NCI-H187 (cell line): ENCODE measurements around the gene SMIM36.
"Not testable (repeated sequence)": the region's sequence is repeated elsewhere in the genome, so short reads cannot be mapped to it uniquely, and the experiment has no call there.

Source experiments
- DNase-seq, 2 experiments: peaks; one replicate each; lab custom pipeline; 2025; lab: John Stamatoyannopoulos, UW

SMIM36 gene

DNA sequence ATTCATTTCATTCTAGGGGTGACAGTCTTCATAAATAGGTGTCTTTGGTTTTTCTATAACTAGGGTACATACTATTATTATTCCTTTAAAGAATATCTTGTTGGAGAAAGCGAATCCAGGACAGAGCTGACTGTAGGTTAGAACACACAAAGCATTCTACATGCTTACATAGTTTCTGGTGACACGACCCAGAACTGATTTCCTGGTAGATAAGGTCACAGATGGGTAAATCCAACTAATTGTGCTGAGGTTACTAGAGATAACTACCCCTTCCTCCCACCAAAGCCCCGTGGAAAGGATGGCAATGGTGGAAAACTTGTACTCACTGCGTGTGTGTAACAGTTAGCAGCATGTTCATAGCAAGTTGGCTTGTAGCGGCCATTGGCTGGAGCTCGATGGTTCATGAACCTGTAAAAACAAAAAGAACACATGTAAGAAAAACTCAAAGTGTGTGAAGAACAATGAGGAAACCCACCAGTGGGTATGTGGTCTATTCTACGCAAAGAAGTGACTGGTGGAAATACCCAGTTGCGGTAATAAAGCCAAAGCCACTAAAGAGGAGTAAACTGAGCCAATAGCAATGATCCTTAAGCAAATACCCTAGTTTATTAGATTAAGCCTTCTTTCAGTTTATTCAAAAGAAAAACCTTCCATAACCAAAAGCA, 97.3 kb downstream of the SMIM36 start:
- DNase-seq = no peak

DNA sequence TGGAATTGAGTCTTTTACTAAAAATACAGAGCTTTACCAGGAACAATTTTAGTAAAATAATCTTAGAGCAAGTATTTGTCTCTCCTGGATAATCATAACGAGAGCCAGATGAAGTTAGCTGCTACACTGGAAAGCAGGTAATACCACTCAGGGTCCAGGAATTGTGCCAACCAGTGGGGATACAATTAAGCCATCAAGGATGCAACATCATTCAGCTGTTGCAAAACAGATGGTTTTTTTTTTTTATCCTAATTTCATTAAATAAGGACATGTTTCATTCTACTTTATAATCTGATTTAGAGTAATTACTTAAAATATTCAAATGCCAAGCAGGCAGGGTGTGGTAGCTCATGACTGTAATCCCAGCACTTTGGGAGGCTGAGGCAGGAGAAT, 99.8 kb downstream of the SMIM36 start:
- DNase-seq = no peak

DNA sequence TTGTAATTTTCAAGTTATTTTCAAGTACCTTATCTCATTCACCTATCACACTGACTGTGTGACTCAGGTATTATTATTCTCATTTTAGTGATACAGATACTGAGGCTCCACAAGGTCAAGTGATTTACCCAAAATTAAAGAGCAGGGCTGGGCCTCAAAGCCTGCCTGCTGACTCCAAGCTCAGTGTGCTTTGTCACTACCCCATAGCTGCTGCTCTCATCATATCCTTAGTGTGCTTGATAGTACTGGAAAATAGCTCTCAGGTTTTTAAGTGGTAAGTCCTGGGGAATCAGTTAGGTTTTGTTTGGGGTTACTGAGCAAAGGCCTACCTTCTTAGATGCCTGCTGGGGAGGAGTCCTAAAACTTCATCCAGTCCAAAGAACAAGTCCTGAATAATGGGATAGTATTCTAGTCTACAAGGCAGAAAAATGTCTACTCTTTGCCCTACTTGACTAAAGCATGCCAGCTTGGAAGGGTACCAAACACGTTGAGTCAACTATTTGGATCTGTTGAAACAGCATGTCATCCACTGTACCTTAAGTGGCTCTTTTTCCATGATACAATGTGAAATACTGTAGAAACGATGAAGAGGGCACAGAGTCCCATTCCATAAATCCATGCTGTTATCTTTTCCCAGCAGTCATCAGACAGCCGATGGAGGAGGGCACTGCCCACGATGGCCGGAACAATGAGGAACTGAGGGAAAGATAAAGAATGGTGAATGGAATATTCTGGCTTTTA, 100.4 kb downstream of the SMIM36 start:
- DNase-seq = no peak

DNA sequence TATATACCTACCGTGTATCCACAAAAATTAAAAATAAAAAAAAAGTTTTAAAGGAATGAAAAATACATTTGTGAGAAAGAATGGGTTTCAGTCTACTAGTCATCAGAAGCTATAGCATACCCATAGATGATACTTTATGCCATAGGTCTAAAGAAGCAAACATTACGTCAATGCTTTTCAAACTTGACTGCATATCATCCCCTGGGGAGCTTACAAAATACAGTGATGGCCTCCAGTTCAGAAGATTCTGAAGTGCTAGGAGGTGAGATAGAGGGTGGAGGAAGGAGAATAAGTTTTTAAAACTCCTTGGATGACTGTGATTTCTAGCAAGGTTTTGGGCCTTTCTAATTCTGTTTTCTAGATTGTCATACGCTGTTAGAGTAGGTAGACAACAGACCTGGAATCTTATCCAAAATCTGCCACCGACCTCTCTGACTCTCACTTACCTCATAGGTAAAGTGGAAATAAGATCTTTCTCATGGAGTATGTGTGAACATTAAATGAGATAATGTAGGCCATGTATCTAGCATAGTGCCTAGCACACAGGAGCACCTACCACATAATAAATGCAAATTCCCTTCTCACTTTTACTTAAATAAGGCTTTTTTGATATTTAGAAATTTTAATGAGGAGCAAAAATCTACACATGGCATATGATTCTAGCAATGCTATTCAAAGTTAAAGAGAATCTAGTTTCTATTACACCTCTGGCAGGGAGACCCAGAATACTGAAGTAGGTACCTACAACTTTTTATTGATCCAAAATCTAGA, 102.0 kb downstream of the SMIM36 start:
- no peak for DNase-seq

GRCh38 chr17:55407641-55408566, 103.3 kb downstream of the SMIM36 start:
- no peak for DNase-seq

DNA sequence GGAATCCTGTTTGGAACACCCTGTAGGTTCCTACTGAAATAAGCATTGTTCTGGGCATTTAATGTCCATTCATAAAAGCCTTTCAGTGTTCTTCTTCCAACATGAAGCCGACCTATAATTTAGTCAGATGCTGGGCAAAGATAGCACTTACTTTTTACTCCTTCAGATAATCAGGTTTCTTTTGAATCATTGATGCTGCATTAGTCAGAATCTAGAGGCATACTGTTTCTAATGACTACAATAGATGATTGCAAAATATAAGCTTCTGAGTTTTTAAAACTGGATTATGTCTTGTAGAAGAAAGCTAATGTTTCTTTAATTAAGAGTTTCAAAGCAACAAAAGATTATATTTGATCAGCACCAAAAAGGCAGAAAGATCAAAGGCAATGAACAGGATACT, 105.7 kb downstream of the SMIM36 start:
- DNase-seq = no peak

DNA sequence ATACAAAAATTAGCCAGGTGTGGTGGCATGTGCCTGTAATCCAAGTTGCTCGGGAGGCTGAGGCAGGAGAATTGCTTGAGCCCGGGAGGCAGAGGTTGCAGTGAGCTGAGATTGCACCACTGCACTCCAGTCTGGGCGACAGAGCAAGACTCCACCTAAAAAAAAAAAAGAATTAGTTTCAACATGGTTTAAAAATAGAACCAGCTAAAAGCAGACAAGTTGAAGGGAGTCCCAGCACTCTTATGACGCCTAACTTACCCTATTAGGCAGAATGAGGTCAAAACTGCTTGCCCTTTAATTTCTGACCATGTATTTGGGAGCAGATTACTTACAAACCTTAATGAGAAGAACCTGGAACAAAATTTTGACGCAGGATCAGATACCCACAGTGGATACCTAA, 107.1 kb downstream of the SMIM36 start:
- not testable (repeated sequence) for DNase-seq

DNA sequence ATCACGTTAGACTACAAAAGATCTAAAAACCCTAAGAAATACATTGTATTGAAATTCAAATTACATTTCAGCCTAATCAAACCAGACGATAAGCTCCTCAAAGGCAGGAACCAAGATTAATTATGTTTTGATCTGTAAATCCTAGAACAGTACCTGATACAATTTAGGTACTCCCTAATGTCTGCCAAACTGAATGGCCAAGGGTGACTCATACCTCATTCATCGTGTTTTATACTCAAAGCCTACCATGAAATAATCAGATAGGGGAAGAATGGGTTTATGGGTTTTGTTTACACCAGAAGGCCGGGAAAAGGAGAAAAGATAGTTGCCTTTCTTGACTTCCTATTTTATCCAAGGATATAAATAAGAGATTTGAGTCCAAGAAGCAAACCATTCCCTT, 108.9 kb downstream of the SMIM36 start:
- DNase-seq = no peak
